ENCODE data around the gene MORN1. TPM values are rescaled to one million over a fixed set of nuclear protein-coding genes. Genes with fewer than 3 reads are reported as not detected.
"Not testable (repeated sequence)": the region's sequence is repeated elsewhere in the genome, so short reads cannot be mapped to it uniquely, and the experiment has no call there.

The MORN1 gene
- total RNA-seq, 2 experiments from 2014 or later: 5.9 to 6.6 TPM

- DNase-seq (no peak), ATAC-seq (no peak)
- H3K4me3 Mint-ChIP-seq: no peak overlapping the region
- H3K36me3 Mint-ChIP-seq (ENCODE audit: low read depth): no peaks in the 10 kb centered on the region
- H3K27ac Mint-ChIP-seq: no peak overlapping the region
- ChIA-PET POLR2A (no interaction called here), CTCF (interaction anchor here (1.1 kb wide), 1 partner anchor 142 kb away, joined by 3 read pairs; the partner anchor contains the start of gene FAAP20)
- intact Hi-C loops (cut with micrococcal nuclease): no loop called here
- H3K4me1 Mint-ChIP-seq (ENCODE audit: low read depth): no peaks in the 10 kb centered on the region
- no peaks in the 10 kb centered on the region for H3K27me3 Mint-ChIP-seq
- no peaks in the 10 kb centered on the region for H3K9me3 Mint-ChIP-seq
- no peak for TF ChIP-seq CTCF (IDR thresholded peaks at IDR 0.05)
Observed at GRCh38 chr1:2336499-2336898, 54.9 kb downstream of the MORN1 start.

- ChIA-PET CTCF (interaction anchor here (1.1 kb wide), 1 partner anchor 141 kb away, joined by 3 read pairs; the partner anchor contains the start of gene FAAP20), POLR2A (no interaction called here)
- Mint-ChIP-seq H3K4me3 (no peak overlapping the region), H3K27me3 (no peaks in the 10 kb centered on the region), H3K9me3 (no peaks in the 10 kb centered on the region), H3K4me1 (ENCODE audit: low read depth) (no peaks in the 10 kb centered on the region), H3K36me3 (ENCODE audit: low read depth) (no peaks in the 10 kb centered on the region), H3K27ac (no peak overlapping the region)
- intact Hi-C loops (cut with micrococcal nuclease): no loop called here
- no peak for TF ChIP-seq CTCF (IDR thresholded peaks at IDR 0.05)
- DNase-seq: no peak
- ATAC-seq: no peak
Observed at GRCh38 chr1:2335721-2336455, 55.5 kb downstream of the MORN1 start.

GRCh38 chr1:2334883-2335534, 56.3 kb downstream of the MORN1 start:
- no peak overlapping the region for H3K27ac Mint-ChIP-seq
- no peaks in the 10 kb centered on the region for H3K9me3 Mint-ChIP-seq
- POLR2A ChIA-PET: no interaction called here
- no peaks in the 10 kb centered on the region for H3K36me3 Mint-ChIP-seq (ENCODE audit: low read depth)
- CTCF ChIA-PET: no interaction called here
- H3K4me1 Mint-ChIP-seq (ENCODE audit: low read depth): no peaks in the 10 kb centered on the region
- no peak overlapping the region for H3K4me3 Mint-ChIP-seq
- no peaks in the 10 kb centered on the region for H3K27me3 Mint-ChIP-seq
- DNase-seq (no peak), ATAC-seq (no peak)
- intact Hi-C loops (cut with micrococcal nuclease): no loop called here
- TF ChIP-seq CTCF (IDR thresholded peaks at IDR 0.05): no peak

GRCh38 chr1:2334366-2334765, 57.0 kb downstream of the MORN1 start:
- intact Hi-C loops (cut with micrococcal nuclease): no loop called here
- ChIA-PET CTCF (interaction anchor here (1.5 kb wide), 1 partner anchor 48 kb away, joined by 3 read pairs; no protein-coding TSS in a partner anchor), POLR2A (no interaction called here)
- H3K36me3 Mint-ChIP-seq (ENCODE audit: low read depth): no peaks in the 10 kb centered on the region
- no peak for TF ChIP-seq CTCF (IDR thresholded peaks at IDR 0.05)
- H3K27ac Mint-ChIP-seq: no peak overlapping the region
- no peak for DNase-seq
- no peaks in the 10 kb centered on the region for H3K27me3 Mint-ChIP-seq
- no peaks in the 10 kb centered on the region for H3K9me3 Mint-ChIP-seq
- no peak overlapping the region for H3K4me3 Mint-ChIP-seq
- ATAC-seq: no peak
- no peaks in the 10 kb centered on the region for H3K4me1 Mint-ChIP-seq (ENCODE audit: low read depth)

- H3K4me3 Mint-ChIP-seq; H3K9me3 Mint-ChIP-seq; H3K27ac Mint-ChIP-seq; DNase-seq; H3K27me3 Mint-ChIP-seq; H3K36me3 Mint-ChIP-seq (ENCODE audit: low read depth); H3K4me1 Mint-ChIP-seq (ENCODE audit: low read depth); ATAC-seq; intact Hi-C loops (cut with micrococcal nuclease); POLR2A ChIA-PET; CTCF ChIA-PET: not testable (repeated sequence)
Observed at GRCh38 chr1:2331580-2331979, 59.8 kb downstream of the MORN1 start.

Data from activated CD8-positive, alpha-beta T cell treated with anti-CD3 and anti-CD28 coated beads for 36 hours (primary cell).